GM12801 (cell line): ENCODE results near the gene ZNF644.

Experiments used
- TF ChIP-seq, protein P1 (sequence below): IDR thresholded peaks from one replicate; pipeline ENCODE4 v1.5.1; 2011; ENCODE audit warnings: control low read depth; ENCODE audit not compliant: insufficient read length; ENCODE audit errors: extremely low read depth

ZNF644 gene

DNA sequence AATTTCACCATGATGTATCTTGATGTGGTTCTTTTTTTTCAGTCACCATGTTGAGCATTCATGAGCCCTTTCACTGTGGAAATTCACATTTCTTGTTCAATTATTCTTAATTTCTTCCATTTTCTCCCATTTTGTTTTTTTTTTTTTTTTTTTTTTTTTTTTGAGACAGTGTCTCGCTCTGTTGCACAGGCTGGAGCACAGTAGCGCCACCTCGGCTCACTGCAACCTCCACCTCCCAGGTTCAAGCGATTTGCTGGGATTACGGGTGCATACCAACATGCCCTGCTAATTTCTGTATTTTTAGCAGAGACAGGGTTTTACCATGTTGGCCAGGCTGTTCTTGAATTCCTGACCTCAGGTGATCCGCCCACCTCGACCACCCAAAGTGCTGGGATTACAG, 14.7 kb downstream of the ZNF644 start:
- TF ChIP-seq, protein P1, sequence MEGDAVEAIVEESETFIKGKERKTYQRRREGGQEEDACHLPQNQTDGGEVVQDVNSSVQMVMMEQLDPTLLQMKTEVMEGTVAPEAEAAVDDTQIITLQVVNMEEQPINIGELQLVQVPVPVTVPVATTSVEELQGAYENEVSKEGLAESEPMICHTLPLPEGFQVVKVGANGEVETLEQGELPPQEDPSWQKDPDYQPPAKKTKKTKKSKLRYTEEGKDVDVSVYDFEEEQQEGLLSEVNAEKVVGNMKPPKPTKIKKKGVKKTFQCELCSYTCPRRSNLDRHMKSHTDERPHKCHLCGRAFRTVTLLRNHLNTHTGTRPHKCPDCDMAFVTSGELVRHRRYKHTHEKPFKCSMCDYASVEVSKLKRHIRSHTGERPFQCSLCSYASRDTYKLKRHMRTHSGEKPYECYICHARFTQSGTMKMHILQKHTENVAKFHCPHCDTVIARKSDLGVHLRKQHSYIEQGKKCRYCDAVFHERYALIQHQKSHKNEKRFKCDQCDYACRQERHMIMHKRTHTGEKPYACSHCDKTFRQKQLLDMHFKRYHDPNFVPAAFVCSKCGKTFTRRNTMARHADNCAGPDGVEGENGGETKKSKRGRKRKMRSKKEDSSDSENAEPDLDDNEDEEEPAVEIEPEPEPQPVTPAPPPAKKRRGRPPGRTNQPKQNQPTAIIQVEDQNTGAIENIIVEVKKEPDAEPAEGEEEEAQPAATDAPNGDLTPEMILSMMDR = no peak

GRCh38 chr1:91006113-91006908, 15.5 kb downstream of the ZNF644 start:
- TF ChIP-seq, protein P1 = no peak

DNA sequence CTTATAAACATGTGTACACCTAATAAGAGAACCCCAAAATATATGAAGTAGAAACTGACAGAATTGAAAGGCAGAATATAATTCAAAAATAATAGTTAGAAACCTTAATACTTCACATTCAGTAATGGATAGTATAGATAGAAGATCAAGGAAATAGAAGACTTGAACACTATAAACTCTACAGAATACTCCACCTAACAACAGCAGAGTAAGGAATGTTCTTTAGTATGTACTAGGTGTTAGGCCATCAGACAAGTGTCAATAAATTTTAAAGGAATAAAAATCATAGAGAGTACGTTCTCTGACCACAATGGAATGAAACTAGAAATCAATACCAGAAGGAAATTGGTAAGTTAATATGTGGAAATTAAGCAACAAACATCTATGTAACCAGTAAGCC, 16.6 kb downstream of the ZNF644 start:
- TF ChIP-seq, protein P1 = no peak

- TF ChIP-seq, protein P1 = no peak
Observed at GRCh38 chr1:91004145-91004544, 17.7 kb downstream of the ZNF644 start.

DNA sequence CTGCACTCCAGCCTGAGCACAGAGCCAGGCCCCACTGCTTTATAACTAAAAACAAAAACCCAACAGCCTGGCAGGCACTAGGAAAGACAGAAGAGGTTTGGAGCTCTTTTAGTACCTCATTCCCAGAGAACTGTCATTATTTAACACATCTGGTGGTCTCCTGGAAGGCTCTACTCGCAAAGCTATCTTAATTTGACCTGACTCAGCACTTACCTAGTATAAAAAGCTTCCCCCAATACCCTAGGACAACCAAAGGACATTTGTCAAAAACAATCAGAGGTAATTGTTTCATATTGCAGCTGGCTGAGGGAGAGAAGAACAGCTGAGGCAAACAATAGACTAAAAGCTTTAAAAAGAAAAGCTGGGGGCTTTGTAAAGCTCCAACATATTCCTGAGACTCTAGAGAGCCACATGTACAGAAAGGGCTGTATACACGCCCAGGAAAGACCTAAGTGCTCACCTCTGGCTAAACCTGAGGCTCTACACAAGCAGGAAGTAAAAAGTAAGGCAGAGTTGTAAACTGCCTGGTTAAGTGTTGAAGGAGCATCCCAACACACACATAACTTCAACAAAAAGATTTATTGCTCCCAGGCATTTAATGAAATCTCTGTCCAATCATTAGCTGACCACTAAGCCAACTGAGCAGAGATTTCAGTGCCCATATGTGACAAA, 25.0 kb downstream of the ZNF644 start:
- TF ChIP-seq, protein P1 = no peak

GRCh38 chr1:90995311-90995894, 26.4 kb downstream of the ZNF644 start:
- TF ChIP-seq, protein P1 = no peak

DNA sequence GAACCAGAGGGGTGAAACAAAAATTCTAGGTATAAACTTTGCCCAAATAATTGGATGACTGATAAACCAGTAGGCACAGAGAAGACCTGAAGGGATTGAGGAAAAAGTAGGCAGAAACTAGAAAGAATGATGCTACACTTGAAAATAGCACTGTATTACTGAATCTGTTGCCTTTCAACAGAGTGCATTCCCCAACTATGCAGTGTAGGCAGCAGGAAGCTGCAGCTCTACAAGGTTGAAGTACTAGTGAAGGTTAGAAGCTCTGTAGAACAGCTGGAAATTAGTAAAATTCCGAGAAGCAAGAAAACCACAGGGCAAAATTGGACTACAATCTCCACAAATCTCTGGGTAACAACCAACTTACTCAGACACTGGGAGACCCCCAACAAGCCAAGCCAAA, 27.4 kb downstream of the ZNF644 start:
- TF ChIP-seq, protein P1 = no peak
